T-cell (primary cell): ENCODE measurements around the gene RALGAPA2. TPM values are rescaled to one million over a fixed set of nuclear protein-coding genes. Genes with fewer than 3 reads are reported as not detected.

ENCODE experiments used
- ATAC-seq, 4 experiments: fragments of 200-7000 bp in 3 of 4; fragments of 150-1000 bp in 1 of 4; cut with Tn5 transposase; replicated peaks in 1 of 4; 1 replicate in 3 of 4; 2 replicates in 1 of 4; pipeline ENCODE4 v1.10.0; 2021; ENCODE audit warnings: moderate library complexity in 3 of 4, mild to moderate bottlenecking in 2 of 4, moderate number of reproducible peaks in 1 of 4
- CTCF ChIA-PET, 2 donors: fragments of 300-600 bp; sonication (Branson Sonifier 250); formaldehyde crosslinking; loops; one replicate each; lab custom pipeline; 2022; ENCODE audit warnings: antibody characterized with exemption in 2 of 2; lab: Charles Lee
- POLR2A ChIA-PET, 2 donors: fragments of 300-600 bp; sonication (Branson Sonifier 250); formaldehyde crosslinking; loops; one replicate each; lab custom pipeline; 2022; ENCODE audit warnings: antibody characterized with exemption in 2 of 2; lab: Charles Lee
- DNase-seq, 35 experiments: peaks; one replicate each; pipeline versions ENCODE4 v3.0.0 to v3.0.0-alpha.2; 2013 to 2023
- H3K27ac ChIP-seq: one replicate; pipeline ENCODE4 v1.5.1; 2013; ENCODE audit warnings: low read length
- H3K27me3 ChIP-seq, 2 experiments: replicated peaks in 1 of 2; 1 replicate in 1 of 2; 2 replicates in 1 of 2; pipeline versions ENCODE4 v1.6.1 to v1.7.0; 2013; ENCODE audit warnings: low read length in 1 of 2, mixed read lengths in 1 of 2; ENCODE audit not compliant: control insufficient read depth in 2 of 2, insufficient read depth in 2 of 2; ENCODE audit errors: extremely low read depth in 1 of 2
- H3K36me3 ChIP-seq, 2 donors: 1 replicate in 1 of 2; 2 replicates in 1 of 2; pipeline versions ENCODE4 v1.6.1 to v1.7.0; 2013; ENCODE audit warnings: low read length in 1 of 2; ENCODE audit not compliant: control insufficient read depth in 2 of 2, insufficient read depth in 1 of 2; ENCODE audit errors: extremely low read depth in 1 of 2
- H3K4me1 ChIP-seq, 2 experiments: 1 replicate in 1 of 2; 2 replicates in 1 of 2; pipeline versions ENCODE4 v1.6.1 to v1.7.0; 2013; ENCODE audit warnings: low read length in 2 of 2, mixed read lengths in 1 of 2; ENCODE audit not compliant: insufficient read depth in 2 of 2, control insufficient read depth in 1 of 2; ENCODE audit errors: extremely low read depth in 1 of 2
- H3K4me3 ChIP-seq, 2 donors: 1 replicate in 1 of 2; 2 replicates in 1 of 2; pipeline versions ENCODE4 v1.5.1 to v1.7.0; 2013; ENCODE audit warnings: mild to moderate bottlenecking in 2 of 2, low read length in 1 of 2, moderate library complexity in 1 of 2; ENCODE audit not compliant: control insufficient read depth in 1 of 2; ENCODE audit errors: extremely low read depth in 1 of 2
- H3K9me3 ChIP-seq: 2 replicates; pipeline ENCODE4 v1.7.0; 2013
- H3K27ac Mint-ChIP-seq, 2 donors: one replicate each; pipeline ENCODE4 v1.8.0; 2020 to 2021; ENCODE audit warnings: mild to moderate bottlenecking in 2 of 2, mixed read lengths in 2 of 2
- H3K27me3 Mint-ChIP-seq, 2 donors: one replicate each; pipeline ENCODE4 v1.8.0; 2021 to 2022; ENCODE audit warnings: mixed read lengths in 2 of 2
- H3K36me3 Mint-ChIP-seq: one replicate; pipeline ENCODE4 v1.8.0; 2021; ENCODE audit warnings: mixed read lengths
- H3K4me1 Mint-ChIP-seq, 3 donors: one replicate each; pipeline ENCODE4 v1.8.0; 2020 to 2022; ENCODE audit warnings: mixed read lengths in 3 of 3, mild to moderate bottlenecking in 1 of 3
- H3K4me3 Mint-ChIP-seq, 3 donors: one replicate each; pipeline ENCODE4 v1.8.0; 2020 to 2022; ENCODE audit warnings: mild to moderate bottlenecking in 3 of 3, mixed read lengths in 3 of 3, moderate library complexity in 3 of 3
- H3K9me3 Mint-ChIP-seq, 3 donors: one replicate each; pipeline ENCODE4 v1.8.0; 2020 to 2022; ENCODE audit warnings: mixed read lengths in 3 of 3
- WGBS: methylation state at CpG from one replicate; pipeline ENCODE4 v1.1.5; 2013; ENCODE audit warnings: missing lambda C conversion rate; ENCODE audit not compliant: insufficient coverage; 5-methylcytosine and 5-hydroxymethylcytosine counted together
- total RNA-seq, 35 experiments: library from RNA in 6 of 35; stranded (reverse) in 6 of 35; fragments of 120-200 nt in 1 of 35; gene quantifications; one replicate each; pipeline versions ENCODE4 v1.2.1 to v1.2.4 and lab custom pipeline; 2013 to 2026

The RALGAPA2 gene
- total RNA-seq, 5 donors from 2014 or later (not counting 1 experiment from before 2014, with no cell fraction given) = 28.0 to 36.1 (median 31.7) TPM

GRCh38 chr20:20655883-20656282 lies 56.6 kb downstream of the RALGAPA2 start:
- Mint-ChIP-seq H3K9me3 (no peaks in the 10 kb centered on the region), H3K27me3 (no peaks in the 10 kb centered on the region), H3K36me3 (peaks cover 21% of the 10 kb centered on the region), H3K4me1 (peaks cover 0 to 8% (median 2%) of the 10 kb centered on the region in 3 donors), H3K4me3 (no peak overlapping the region), H3K27ac (no peak overlapping the region)
- DNase-seq (no peak), ATAC-seq (no peak)
- Histone ChIP-seq H3K4me1 (no peaks in the 10 kb centered on the region), H3K4me3 (no peak overlapping the region), H3K36me3 (peaks cover 0 to 5% of the 10 kb centered on the region in 2 donors), H3K27ac (no peak overlapping the region), H3K27me3 (no peaks in the 10 kb centered on the region), H3K9me3 (no peaks in the 10 kb centered on the region)
- CTCF ChIA-PET = interaction anchor here in 1 of 2 donors (0.6 kb wide), 1 partner anchor 56 kb away, joined by 3 read pairs; the partner anchor contains the start of gene RALGAPA2
- 97% methylated on average over 3 of the region's 5 CpGs for WGBS
- POLR2A ChIA-PET = interaction anchor here in 1 of 2 donors (0.6 kb wide), 1 partner anchor 856 kb away, joined by 3 read pairs; no protein-coding TSS in a partner anchor

- H3K4me3 Mint-ChIP-seq = no peak overlapping the region
- H3K27ac ChIP-seq = no peak overlapping the region
Measured at GRCh38 chr20:20649945-20650344, 62.5 kb downstream of the RALGAPA2 start.

GRCh38 chr20:20643927-20644326 lies 68.5 kb downstream of the RALGAPA2 start:
- CTCF ChIA-PET = no interaction called here
- Histone ChIP-seq H3K27ac (no peak overlapping the region), H3K36me3 (peaks cover 0 to 12% of the 10 kb centered on the region in 2 donors), H3K9me3 (no peaks in the 10 kb centered on the region), H3K4me3 (no peak overlapping the region), H3K4me1 (no peaks in the 10 kb centered on the region), H3K27me3 (no peaks in the 10 kb centered on the region)
- POLR2A ChIA-PET = no interaction called here
- Mint-ChIP-seq H3K4me3 (no peak overlapping the region), H3K27ac (no peak overlapping the region), H3K27me3 (no peaks in the 10 kb centered on the region), H3K9me3 (no peaks in the 10 kb centered on the region), H3K36me3 (peaks cover 26% of the 10 kb centered on the region), H3K4me1 (peaks cover 4 to 15% (median 7%) of the 10 kb centered on the region in 3 donors)
- WGBS = no CpG with 5 or more reads among the region's 3 CpGs
- DNase-seq = no peak
- ATAC-seq = no peak

More at GRCh38 chr20:20649945-20650344, 62.5 kb downstream of the RALGAPA2 start:
- CTCF ChIA-PET = no interaction called here
- no peak for ATAC-seq
- no CpG with 5 or more reads among the region's 4 CpGs for WGBS
- Histone ChIP-seq H3K9me3 (no peaks in the 10 kb centered on the region), H3K4me1 (no peaks in the 10 kb centered on the region), H3K36me3 (no peaks in the 10 kb centered on the region), H3K4me3 (no peak overlapping the region), H3K27me3 (no peaks in the 10 kb centered on the region)
- H3K9me3 Mint-ChIP-seq = no peaks in the 10 kb centered on the region
- DNase-seq = no peak
- H3K36me3 Mint-ChIP-seq = peaks cover 28% of the 10 kb centered on the region
- H3K27me3 Mint-ChIP-seq = no peaks in the 10 kb centered on the region
- H3K4me1 Mint-ChIP-seq = peaks cover 0 to 11% (median 5%) of the 10 kb centered on the region in 3 donors
- H3K27ac Mint-ChIP-seq = no peak overlapping the region
- POLR2A ChIA-PET = no interaction called here

- peaks cover 0 to 12% of the 10 kb centered on the region in 2 donors for H3K36me3 ChIP-seq
- H3K9me3 Mint-ChIP-seq = no peaks in the 10 kb centered on the region
- no peak overlapping the region for H3K27ac ChIP-seq
- no peaks in the 10 kb centered on the region for H3K9me3 ChIP-seq
- ChIA-PET POLR2A (interaction anchor here in 1 of 2 donors (0.6 kb wide), 2 partner anchors 25 to 423 kb away, joined by 3 to 4 read pairs; no protein-coding TSS in a partner anchor), CTCF (interaction anchor here in 1 of 2 donors (0.6 kb wide), 1 partner anchor 868 kb away, joined by 3 read pairs; no protein-coding TSS in a partner anchor)
- no peaks in the 10 kb centered on the region for H3K27me3 ChIP-seq
- DNase-seq = no peak
- H3K27me3 Mint-ChIP-seq = no peaks in the 10 kb centered on the region
- peaks cover 3 to 9% (median 4%) of the 10 kb centered on the region in 3 donors for H3K4me1 Mint-ChIP-seq
- 78% methylated on average over 1 of the region's 2 CpGs for WGBS
- H3K36me3 Mint-ChIP-seq = peaks cover 30% of the 10 kb centered on the region
- no peak for ATAC-seq
- no peak overlapping the region for H3K4me3 Mint-ChIP-seq
- no peak overlapping the region for H3K4me3 ChIP-seq
- H3K27ac Mint-ChIP-seq = no peak overlapping the region
- H3K4me1 ChIP-seq = no peaks in the 10 kb centered on the region
Measured at GRCh38 chr20:20641783-20642182, 70.7 kb downstream of the RALGAPA2 start.

GRCh38 chr20:20638878-20639277 lies 73.6 kb downstream of the RALGAPA2 start:
- Histone ChIP-seq H3K4me1 (no peaks in the 10 kb centered on the region), H3K4me3 (no peak overlapping the region), H3K36me3 (peaks cover 7 to 26% of the 10 kb centered on the region in 2 donors), H3K27ac (no peak overlapping the region), H3K9me3 (no peaks in the 10 kb centered on the region), H3K27me3 (no peaks in the 10 kb centered on the region)
- Mint-ChIP-seq H3K27me3 (no peaks in the 10 kb centered on the region), H3K36me3 (peaks cover 48% of the 10 kb centered on the region), H3K9me3 (no peaks in the 10 kb centered on the region), H3K4me1 (peaks cover 0 to 4% (median 0%) of the 10 kb centered on the region in 3 donors), H3K27ac (no peak overlapping the region), H3K4me3 (no peak overlapping the region)
- DNase-seq = no peak
- ChIA-PET POLR2A (no interaction called here), CTCF (no interaction called here)
- ATAC-seq = no peak
- WGBS = 0% methylated on average over 1 of the region's 2 CpGs

GRCh38 chr20:20637998-20638725 lies 74.3 kb downstream of the RALGAPA2 start:
- Mint-ChIP-seq H3K9me3 (no peaks in the 10 kb centered on the region), H3K36me3 (peaks cover 54% of the 10 kb centered on the region), H3K4me1 (peaks cover 0 to 4% (median 0%) of the 10 kb centered on the region in 3 donors), H3K4me3 (no peak overlapping the region), H3K27me3 (no peaks in the 10 kb centered on the region), H3K27ac (no peak overlapping the region)
- no peak for ATAC-seq
- no peaks in the 10 kb centered on the region for H3K9me3 ChIP-seq
- DNase-seq = no peak
- H3K36me3 ChIP-seq = peaks cover 7 to 26% of the 10 kb centered on the region in 2 donors
- no peak overlapping the region for H3K27ac ChIP-seq
- POLR2A ChIA-PET = no interaction called here
- H3K4me1 ChIP-seq = no peaks in the 10 kb centered on the region
- H3K27me3 ChIP-seq = no peaks in the 10 kb centered on the region
- CTCF ChIA-PET = no interaction called here
- H3K4me3 ChIP-seq = no peak overlapping the region
- WGBS = 29% methylated on average over 1 of the region's 7 CpGs
